ENCODE measurements around the gene TASP1.

DNA sequence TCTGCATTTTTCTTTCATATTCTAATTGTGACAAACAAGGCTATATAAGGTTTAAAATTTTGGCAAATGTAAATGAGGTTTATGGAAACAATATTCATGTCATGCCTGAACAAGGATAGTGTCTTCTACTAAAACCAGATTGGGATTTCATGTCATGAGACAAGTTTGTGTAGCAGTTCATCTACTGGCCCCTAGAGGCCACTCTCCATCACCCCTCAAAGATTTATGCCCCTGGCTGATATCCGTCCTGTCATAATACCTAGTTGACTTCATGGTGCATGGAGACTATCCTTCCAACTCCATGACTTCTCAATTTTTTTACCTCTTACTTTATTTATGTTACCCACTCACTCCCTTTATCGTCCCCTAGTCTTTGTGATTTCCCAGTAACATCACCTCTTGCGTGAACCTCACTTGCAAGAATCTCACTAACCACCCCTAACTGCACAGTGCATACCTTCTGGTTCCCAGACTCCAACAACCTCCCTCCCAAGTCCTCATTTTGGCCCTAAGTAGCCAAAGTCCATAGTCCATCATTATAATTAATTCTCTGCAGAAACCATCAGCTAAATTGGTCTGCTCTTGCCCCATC lies 179.8 kb downstream of the TASP1 start:
- TF ChIP-seq, protein P1, sequence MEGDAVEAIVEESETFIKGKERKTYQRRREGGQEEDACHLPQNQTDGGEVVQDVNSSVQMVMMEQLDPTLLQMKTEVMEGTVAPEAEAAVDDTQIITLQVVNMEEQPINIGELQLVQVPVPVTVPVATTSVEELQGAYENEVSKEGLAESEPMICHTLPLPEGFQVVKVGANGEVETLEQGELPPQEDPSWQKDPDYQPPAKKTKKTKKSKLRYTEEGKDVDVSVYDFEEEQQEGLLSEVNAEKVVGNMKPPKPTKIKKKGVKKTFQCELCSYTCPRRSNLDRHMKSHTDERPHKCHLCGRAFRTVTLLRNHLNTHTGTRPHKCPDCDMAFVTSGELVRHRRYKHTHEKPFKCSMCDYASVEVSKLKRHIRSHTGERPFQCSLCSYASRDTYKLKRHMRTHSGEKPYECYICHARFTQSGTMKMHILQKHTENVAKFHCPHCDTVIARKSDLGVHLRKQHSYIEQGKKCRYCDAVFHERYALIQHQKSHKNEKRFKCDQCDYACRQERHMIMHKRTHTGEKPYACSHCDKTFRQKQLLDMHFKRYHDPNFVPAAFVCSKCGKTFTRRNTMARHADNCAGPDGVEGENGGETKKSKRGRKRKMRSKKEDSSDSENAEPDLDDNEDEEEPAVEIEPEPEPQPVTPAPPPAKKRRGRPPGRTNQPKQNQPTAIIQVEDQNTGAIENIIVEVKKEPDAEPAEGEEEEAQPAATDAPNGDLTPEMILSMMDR (IDR thresholded peaks at IDR 0.05): peak; percentile 60 to 79 (median 74)
- TF ChIP-seq POLR2A (IDR thresholded peaks at IDR 0.05): no peak
